Measurements from ENCODE around the gene SUMO3.

DNA sequence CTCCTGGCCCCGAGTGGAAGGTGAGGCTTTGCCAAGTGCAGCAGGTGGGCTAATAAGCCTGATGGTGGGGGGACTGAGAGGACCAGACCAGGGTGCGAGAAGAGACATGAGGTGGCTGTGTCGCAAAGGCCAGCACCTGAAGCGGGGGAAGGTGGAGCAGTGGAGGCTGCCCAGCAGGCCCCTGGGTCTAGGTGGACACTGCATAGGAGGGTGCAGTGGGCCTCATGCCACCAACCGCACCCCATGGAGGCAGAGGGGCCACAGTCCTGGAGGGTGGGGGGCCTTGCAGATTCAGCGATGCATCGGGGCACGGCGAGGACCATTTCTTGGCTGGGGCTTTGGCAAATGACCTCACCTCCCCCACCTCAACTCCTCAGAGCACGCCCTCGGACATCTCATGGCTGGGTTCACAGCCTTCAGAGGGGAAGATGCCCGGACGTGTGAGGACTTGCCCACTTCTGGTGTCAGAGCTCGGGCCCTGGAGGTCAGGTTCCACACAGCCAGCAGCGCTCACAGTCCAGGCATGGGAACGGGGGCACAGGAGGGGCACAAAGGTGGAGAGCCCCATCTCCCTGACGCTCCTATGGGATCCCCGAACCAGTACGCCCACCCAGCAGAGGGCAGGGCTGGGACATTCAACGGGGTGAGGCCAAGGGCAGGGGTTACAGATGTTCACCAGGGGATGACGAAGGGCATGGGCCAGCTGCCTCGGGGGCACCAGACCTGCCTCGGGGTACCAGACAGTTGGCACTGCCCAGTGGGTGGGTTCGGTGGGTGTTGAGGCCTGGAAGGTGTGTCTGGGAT is 51.6 kb downstream of the SUMO3 start:
- TF ChIP-seq, protein P1, sequence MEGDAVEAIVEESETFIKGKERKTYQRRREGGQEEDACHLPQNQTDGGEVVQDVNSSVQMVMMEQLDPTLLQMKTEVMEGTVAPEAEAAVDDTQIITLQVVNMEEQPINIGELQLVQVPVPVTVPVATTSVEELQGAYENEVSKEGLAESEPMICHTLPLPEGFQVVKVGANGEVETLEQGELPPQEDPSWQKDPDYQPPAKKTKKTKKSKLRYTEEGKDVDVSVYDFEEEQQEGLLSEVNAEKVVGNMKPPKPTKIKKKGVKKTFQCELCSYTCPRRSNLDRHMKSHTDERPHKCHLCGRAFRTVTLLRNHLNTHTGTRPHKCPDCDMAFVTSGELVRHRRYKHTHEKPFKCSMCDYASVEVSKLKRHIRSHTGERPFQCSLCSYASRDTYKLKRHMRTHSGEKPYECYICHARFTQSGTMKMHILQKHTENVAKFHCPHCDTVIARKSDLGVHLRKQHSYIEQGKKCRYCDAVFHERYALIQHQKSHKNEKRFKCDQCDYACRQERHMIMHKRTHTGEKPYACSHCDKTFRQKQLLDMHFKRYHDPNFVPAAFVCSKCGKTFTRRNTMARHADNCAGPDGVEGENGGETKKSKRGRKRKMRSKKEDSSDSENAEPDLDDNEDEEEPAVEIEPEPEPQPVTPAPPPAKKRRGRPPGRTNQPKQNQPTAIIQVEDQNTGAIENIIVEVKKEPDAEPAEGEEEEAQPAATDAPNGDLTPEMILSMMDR (IDR thresholded peaks at IDR 0.05): no peak
- no peak for TF ChIP-seq POLR2A (IDR thresholded peaks at IDR 0.05)
